BLaER1 (cell line): ENCODE results near the gene PRKCE.

Experiments
- H3K27ac ChIP-seq: shearing (Covaris generic); formaldehyde crosslinking; 2 replicates; pipeline ENCODE4 v1.8.1; 2022
- H3K27me3 ChIP-seq: shearing (Covaris generic); formaldehyde crosslinking; 2 replicates; pipeline ENCODE4 v1.8.1; 2022
- H3K36me3 ChIP-seq: shearing (Covaris generic); formaldehyde crosslinking; 2 replicates; pipeline ENCODE4 v1.8.1; 2022
- H3K4me1 ChIP-seq: shearing (Covaris generic); formaldehyde crosslinking; 2 replicates; pipeline ENCODE4 v1.8.1; 2022
- H3K4me2 ChIP-seq: shearing (Covaris generic); formaldehyde crosslinking; 2 replicates; pipeline ENCODE4 v1.8.1; 2022
- H3K4me3 ChIP-seq: shearing (Covaris generic); formaldehyde crosslinking; 2 replicates; pipeline ENCODE4 v1.8.1; 2022
- H3K9ac ChIP-seq: shearing (Covaris generic); formaldehyde crosslinking; 2 replicates; pipeline ENCODE4 v1.8.1; 2022
- H3K9me3 ChIP-seq: shearing (Covaris generic); formaldehyde crosslinking; 2 replicates; pipeline ENCODE4 v1.8.1; 2022
- H4K20me1 ChIP-seq: shearing (Covaris generic); formaldehyde crosslinking; 2 replicates; pipeline ENCODE4 v1.8.1; 2022
- Cebpa-rat ChIP-seq: shearing (Covaris generic); IDR thresholded peaks from 2 replicates; pipeline ENCODE4 v1.8.1; 2022

The PRKCE gene

GRCh38 chr2:45789317-45789716 is 137.8 kb downstream of the PRKCE start:
- H3K4me2 ChIP-seq, result peak overlapping the region; percentile 80
- H3K9ac ChIP-seq, result no peak overlapping the region
- H3K9me3 ChIP-seq, result no peaks in the 10 kb centered on the region
- H3K4me1 ChIP-seq, result peaks cover 95% of the 10 kb centered on the region
- H3K27ac ChIP-seq, result peak overlapping the region; percentile 71
- no peaks in the 10 kb centered on the region for H3K27me3 ChIP-seq
- H3K36me3 ChIP-seq, result peaks cover 50% of the 10 kb centered on the region
- peaks cover 100% of the 10 kb centered on the region for H4K20me1 ChIP-seq
- TF ChIP-seq Cebpa-rat, result no peak
- H3K4me3 ChIP-seq, result no peak overlapping the region

GRCh38 chr2:45789961-45790723 is 138.7 kb downstream of the PRKCE start:
- H3K27ac ChIP-seq, result peak overlapping the region; percentile 71
- peaks cover 98% of the 10 kb centered on the region for H3K4me1 ChIP-seq
- H3K4me3 ChIP-seq, result peak overlapping the region; percentile 8; the same call in 1 of the 2 replicates
- peak overlapping the region; percentile 58; the same call in 1 of the 2 replicates for H3K9ac ChIP-seq
- H3K4me2 ChIP-seq, result peak overlapping the region; percentile 80
- TF ChIP-seq Cebpa-rat, result no peak
- no peaks in the 10 kb centered on the region for H3K9me3 ChIP-seq
- H3K36me3 ChIP-seq, result peaks cover 56% of the 10 kb centered on the region
- H3K27me3 ChIP-seq, result no peaks in the 10 kb centered on the region
- H4K20me1 ChIP-seq, result peaks cover 100% of the 10 kb centered on the region

GRCh38 chr2:45793305-45793962 is 142.0 kb downstream of the PRKCE start:
- peaks cover 75% of the 10 kb centered on the region for H3K4me1 ChIP-seq
- no peak for TF ChIP-seq Cebpa-rat
- H3K9me3 ChIP-seq, result no peaks in the 10 kb centered on the region
- H3K27ac ChIP-seq, result peak overlapping the region; percentile 16; the same call in 1 of the 2 replicates
- peaks cover 60% of the 10 kb centered on the region for H3K36me3 ChIP-seq
- H3K27me3 ChIP-seq, result no peaks in the 10 kb centered on the region
- H4K20me1 ChIP-seq, result peaks cover 100% of the 10 kb centered on the region
- H3K4me3 ChIP-seq, result no peak overlapping the region
- H3K9ac ChIP-seq, result peak overlapping the region; percentile 16; the same call in 1 of the 2 replicates
- peak overlapping the region; percentile 80 for H3K4me2 ChIP-seq

GRCh38 chr2:45794134-45794617 is 142.7 kb downstream of the PRKCE start:
- no peaks in the 10 kb centered on the region for H3K27me3 ChIP-seq
- H3K36me3 ChIP-seq, result peaks cover 60% of the 10 kb centered on the region

GRCh38 chr2:45796500-45796899 is 145.0 kb downstream of the PRKCE start:
- Histone ChIP-seq H3K4me3 (no peak overlapping the region), H3K27ac (no peak overlapping the region), H3K4me1 (peaks cover 56% of the 10 kb centered on the region), H3K9me3 (no peaks in the 10 kb centered on the region), H3K27me3 (no peaks in the 10 kb centered on the region), H3K4me2 (no peak overlapping the region), H4K20me1 (peaks cover 100% of the 10 kb centered on the region), H3K36me3 (peaks cover 50% of the 10 kb centered on the region), H3K9ac (no peak overlapping the region)
- no peak for TF ChIP-seq Cebpa-rat

More at GRCh38 chr2:45794134-45794617, 142.7 kb downstream of the PRKCE start:
- peaks cover 67% of the 10 kb centered on the region for H3K4me1 ChIP-seq
- H3K4me3 ChIP-seq, result no peak overlapping the region
- peaks cover 100% of the 10 kb centered on the region for H4K20me1 ChIP-seq
- H3K9ac ChIP-seq, result 0 out of 2 replicates have a peak overlapping the region, but pooled peaks have one; percentile 7
- H3K27ac ChIP-seq, result no peak overlapping the region
- TF ChIP-seq Cebpa-rat, result no peak
- peak overlapping the region; percentile 3; the same call in 1 of the 2 replicates for H3K4me2 ChIP-seq
- no peaks in the 10 kb centered on the region for H3K9me3 ChIP-seq

GRCh38 chr2:45797451-45798230 is 146.2 kb downstream of the PRKCE start:
- Histone ChIP-seq H3K9me3 (no peaks in the 10 kb centered on the region), H3K27ac (no peak overlapping the region), H4K20me1 (peaks cover 100% of the 10 kb centered on the region), H3K9ac (no peak overlapping the region), H3K36me3 (peaks cover 43% of the 10 kb centered on the region), H3K27me3 (no peaks in the 10 kb centered on the region), H3K4me3 (no peak overlapping the region), H3K4me1 (peaks cover 44% of the 10 kb centered on the region), H3K4me2 (no peak overlapping the region)
- no peak for TF ChIP-seq Cebpa-rat

GRCh38 chr2:45799679-45800381 is 148.4 kb downstream of the PRKCE start:
- Histone ChIP-seq H3K27ac (no peak overlapping the region), H3K4me2 (no peak overlapping the region), H3K4me1 (peaks cover 32% of the 10 kb centered on the region), H3K9ac (no peak overlapping the region), H3K4me3 (no peak overlapping the region), H3K9me3 (no peaks in the 10 kb centered on the region), H4K20me1 (peaks cover 100% of the 10 kb centered on the region), H3K36me3 (peaks cover 41% of the 10 kb centered on the region), H3K27me3 (no peaks in the 10 kb centered on the region)
- TF ChIP-seq Cebpa-rat, result no peak

- Histone ChIP-seq H3K36me3 (peaks cover 26% of the 10 kb centered on the region), H3K4me3 (no peak overlapping the region), H3K4me1 (peaks cover 49% of the 10 kb centered on the region), H3K4me2 (no peak overlapping the region), H3K9me3 (no peaks in the 10 kb centered on the region), H3K27ac (no peak overlapping the region), H4K20me1 (peaks cover 100% of the 10 kb centered on the region), H3K27me3 (no peaks in the 10 kb centered on the region), H3K9ac (no peak overlapping the region)
- no peak for TF ChIP-seq Cebpa-rat
Observed at GRCh38 chr2:45802499-45803138, 151.1 kb downstream of the PRKCE start.
